K562 (cell line): ENCODE results near the gene ARPC4. TPM values are rescaled to one million over a fixed set of nuclear protein-coding genes. Genes with fewer than 3 reads are reported as not detected.

Source experiments
- ATF1 ChIP-seq, 2 experiments: fragments of 450-650 bp in 1 of 2; IDR thresholded peaks; 2 replicates each; pipeline ENCODE4 v1.6.1; 2016; ENCODE audit warnings: missing compliant biosample characterization in 1 of 2, missing genetic modification characterization in 1 of 2
- CCNT2 ChIP-seq: IDR thresholded peaks from 2 replicates; pipeline ENCODE4 v1.6.1; 2011; ENCODE audit warnings: borderline replicate concordance, low read depth, mild to moderate bottlenecking, moderate library complexity, mixed read lengths, low read length; ENCODE audit not compliant: insufficient read length; ENCODE audit errors: extremely low read depth
- KAT8 ChIP-seq: fragments of 450-650 bp; IDR thresholded peaks from 2 replicates; pipeline ENCODE4 v1.6.1; 2016; ENCODE audit warnings: low read depth, mild to moderate bottlenecking
- SMAD4 ChIP-seq: fragments of 250-450 bp; sonication (Bioruptor Pico); conservative IDR thresholded peaks from 2 replicates; pipeline ENCODE4 v1.8.0; 2021; ENCODE audit warnings: inconsistent platforms, mild to moderate bottlenecking, moderate library complexity
- SMARCA4 ChIP-seq: fragments of 450-650 bp; IDR thresholded peaks from 2 replicates; pipeline ENCODE4 v1.6.1; 2016
- ZC3H8 ChIP-seq: fragments of 450-650 bp; IDR thresholded peaks from 2 replicates; pipeline ENCODE4 v1.6.1; 2017
- ZNF583 ChIP-seq: fragments of 250-450 bp; sonication (Bioruptor Pico); IDR thresholded peaks from 2 replicates; pipeline ENCODE4 v1.4.0; 2020
- polyA plus RNA-seq, 8 experiments: library from polyadenylated mRNA; depleted of rRNA in 4 of 8; stranded (reverse) in 5 of 8; unstranded in 3 of 8; fragments of >200 nt; fragmentation: Nextera tagmentation in 2 of 8; fragmentation: Illumina TruSeq in 1 of 8; extraction: Ambion mirVana in 2 of 8; extraction: Trizol in 1 of 8; gene quantifications; 2 replicates each; pipeline versions ENCODE4 v1.2.1 to v1.2.3, GENCODE V29; 2011 to 2014; ENCODE audit warnings: inconsistent platforms in 1 of 8, missing spikeins in 1 of 8
- total RNA-seq, 7 experiments: library from RNA; depleted of rRNA in 6 of 7; stranded (reverse); fragments of >200 nt in 6 of 7; fragmentation: Illumina TruSeq in 2 of 7; extraction: Trizol in 2 of 7; gene quantifications; 2 replicates each; pipeline versions ENCODE4 v1.2.1 to v1.2.3, GENCODE V29; 2011 to 2021; ENCODE audit warnings: low replicate concordance in 1 of 7
- TF ChIP-seq, protein P1 (sequence below): fragments of 450-650 bp; formaldehyde crosslinking; conservative IDR thresholded peaks from 2 replicates; pipeline ENCODE4 v1.4.0; 2022; ENCODE audit warnings: mild to moderate bottlenecking, missing genetic modification characterization
- TF ChIP-seq, protein P2 (sequence below): fragments of 450-650 bp; IDR thresholded peaks from 2 replicates; pipeline ENCODE4 v1.6.1; 2016; ENCODE audit warnings: low read depth
- TF ChIP-seq, protein P3 (sequence below): sonication (generic); formaldehyde crosslinking; IDR thresholded peaks from 2 replicates; pipeline ENCODE4 v1.8.0; 2023; ENCODE audit warnings: mild to moderate bottlenecking, missing genetic modification reagents
- TF ChIP-seq, protein P4 (sequence below): fragments of 250-450 bp; sonication (Bioruptor Pico); IDR thresholded peaks from 2 replicates; pipeline ENCODE4 v1.4.0; 2020; ENCODE audit warnings: mild to moderate bottlenecking, moderate library complexity
- TF ChIP-seq, protein P5 (sequence below): fragments of 450-650 bp; IDR thresholded peaks from 2 replicates; pipeline ENCODE4 v1.6.1; 2016; ENCODE audit warnings: antibody characterized with exemption
- TF ChIP-seq, protein P6 (sequence below): fragments of 250-450 bp; sonication (Bioruptor Pico); IDR thresholded peaks from 2 replicates; pipeline ENCODE4 v1.8.0; 2022; ENCODE audit warnings: moderate library complexity, mild to moderate bottlenecking, inconsistent platforms

ARPC4 gene
- total and polyA plus RNA-seq, 9 of the 15 experiments (the other 6 are each of a cell fraction or from before 2014, with no cell fraction given), result 20.1 to 153 (median 119) TPM

DNA sequence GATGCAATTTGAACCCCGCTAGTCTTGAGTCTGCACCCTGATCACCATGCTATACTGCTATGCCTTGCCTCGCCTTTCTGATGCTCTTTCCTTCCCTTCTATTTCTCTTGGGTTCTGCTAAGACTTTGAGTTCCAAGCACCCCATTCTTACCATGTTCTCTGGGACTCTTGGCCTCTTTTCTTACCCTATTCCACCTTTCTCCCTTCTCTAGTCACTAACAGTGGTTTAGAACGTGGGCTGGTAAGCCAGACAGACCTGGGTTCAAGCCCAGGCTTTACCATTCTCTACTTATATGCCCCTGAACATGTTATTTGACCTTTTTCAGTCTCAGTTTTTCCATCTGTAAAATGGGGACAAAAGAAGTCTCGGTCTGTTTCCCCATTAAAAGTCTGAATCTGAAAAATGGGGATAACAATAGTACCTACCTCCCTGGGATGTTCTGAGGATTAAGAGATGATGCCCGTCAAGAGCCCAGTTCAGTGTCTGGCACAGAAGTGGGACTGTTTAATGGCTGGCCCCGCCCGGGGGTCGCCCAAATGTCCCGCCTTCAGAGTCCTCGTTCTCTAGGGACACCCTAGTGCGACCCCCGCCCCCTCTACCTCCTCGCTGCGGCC lies 985 bp upstream of the ARPC4 start (continued):
- no peak for TF ChIP-seq CCNT2
- TF ChIP-seq, protein P1, sequence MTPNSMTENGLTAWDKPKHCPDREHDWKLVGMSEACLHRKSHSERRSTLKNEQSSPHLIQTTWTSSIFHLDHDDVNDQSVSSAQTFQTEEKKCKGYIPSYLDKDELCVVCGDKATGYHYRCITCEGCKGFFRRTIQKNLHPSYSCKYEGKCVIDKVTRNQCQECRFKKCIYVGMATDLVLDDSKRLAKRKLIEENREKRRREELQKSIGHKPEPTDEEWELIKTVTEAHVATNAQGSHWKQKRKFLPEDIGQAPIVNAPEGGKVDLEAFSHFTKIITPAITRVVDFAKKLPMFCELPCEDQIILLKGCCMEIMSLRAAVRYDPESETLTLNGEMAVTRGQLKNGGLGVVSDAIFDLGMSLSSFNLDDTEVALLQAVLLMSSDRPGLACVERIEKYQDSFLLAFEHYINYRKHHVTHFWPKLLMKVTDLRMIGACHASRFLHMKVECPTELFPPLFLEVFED (CRISPR knock-in tag), result no peak
- TF ChIP-seq ZNF583 (CRISPR knock-in tag), result no peak
- TF ChIP-seq, protein P2, sequence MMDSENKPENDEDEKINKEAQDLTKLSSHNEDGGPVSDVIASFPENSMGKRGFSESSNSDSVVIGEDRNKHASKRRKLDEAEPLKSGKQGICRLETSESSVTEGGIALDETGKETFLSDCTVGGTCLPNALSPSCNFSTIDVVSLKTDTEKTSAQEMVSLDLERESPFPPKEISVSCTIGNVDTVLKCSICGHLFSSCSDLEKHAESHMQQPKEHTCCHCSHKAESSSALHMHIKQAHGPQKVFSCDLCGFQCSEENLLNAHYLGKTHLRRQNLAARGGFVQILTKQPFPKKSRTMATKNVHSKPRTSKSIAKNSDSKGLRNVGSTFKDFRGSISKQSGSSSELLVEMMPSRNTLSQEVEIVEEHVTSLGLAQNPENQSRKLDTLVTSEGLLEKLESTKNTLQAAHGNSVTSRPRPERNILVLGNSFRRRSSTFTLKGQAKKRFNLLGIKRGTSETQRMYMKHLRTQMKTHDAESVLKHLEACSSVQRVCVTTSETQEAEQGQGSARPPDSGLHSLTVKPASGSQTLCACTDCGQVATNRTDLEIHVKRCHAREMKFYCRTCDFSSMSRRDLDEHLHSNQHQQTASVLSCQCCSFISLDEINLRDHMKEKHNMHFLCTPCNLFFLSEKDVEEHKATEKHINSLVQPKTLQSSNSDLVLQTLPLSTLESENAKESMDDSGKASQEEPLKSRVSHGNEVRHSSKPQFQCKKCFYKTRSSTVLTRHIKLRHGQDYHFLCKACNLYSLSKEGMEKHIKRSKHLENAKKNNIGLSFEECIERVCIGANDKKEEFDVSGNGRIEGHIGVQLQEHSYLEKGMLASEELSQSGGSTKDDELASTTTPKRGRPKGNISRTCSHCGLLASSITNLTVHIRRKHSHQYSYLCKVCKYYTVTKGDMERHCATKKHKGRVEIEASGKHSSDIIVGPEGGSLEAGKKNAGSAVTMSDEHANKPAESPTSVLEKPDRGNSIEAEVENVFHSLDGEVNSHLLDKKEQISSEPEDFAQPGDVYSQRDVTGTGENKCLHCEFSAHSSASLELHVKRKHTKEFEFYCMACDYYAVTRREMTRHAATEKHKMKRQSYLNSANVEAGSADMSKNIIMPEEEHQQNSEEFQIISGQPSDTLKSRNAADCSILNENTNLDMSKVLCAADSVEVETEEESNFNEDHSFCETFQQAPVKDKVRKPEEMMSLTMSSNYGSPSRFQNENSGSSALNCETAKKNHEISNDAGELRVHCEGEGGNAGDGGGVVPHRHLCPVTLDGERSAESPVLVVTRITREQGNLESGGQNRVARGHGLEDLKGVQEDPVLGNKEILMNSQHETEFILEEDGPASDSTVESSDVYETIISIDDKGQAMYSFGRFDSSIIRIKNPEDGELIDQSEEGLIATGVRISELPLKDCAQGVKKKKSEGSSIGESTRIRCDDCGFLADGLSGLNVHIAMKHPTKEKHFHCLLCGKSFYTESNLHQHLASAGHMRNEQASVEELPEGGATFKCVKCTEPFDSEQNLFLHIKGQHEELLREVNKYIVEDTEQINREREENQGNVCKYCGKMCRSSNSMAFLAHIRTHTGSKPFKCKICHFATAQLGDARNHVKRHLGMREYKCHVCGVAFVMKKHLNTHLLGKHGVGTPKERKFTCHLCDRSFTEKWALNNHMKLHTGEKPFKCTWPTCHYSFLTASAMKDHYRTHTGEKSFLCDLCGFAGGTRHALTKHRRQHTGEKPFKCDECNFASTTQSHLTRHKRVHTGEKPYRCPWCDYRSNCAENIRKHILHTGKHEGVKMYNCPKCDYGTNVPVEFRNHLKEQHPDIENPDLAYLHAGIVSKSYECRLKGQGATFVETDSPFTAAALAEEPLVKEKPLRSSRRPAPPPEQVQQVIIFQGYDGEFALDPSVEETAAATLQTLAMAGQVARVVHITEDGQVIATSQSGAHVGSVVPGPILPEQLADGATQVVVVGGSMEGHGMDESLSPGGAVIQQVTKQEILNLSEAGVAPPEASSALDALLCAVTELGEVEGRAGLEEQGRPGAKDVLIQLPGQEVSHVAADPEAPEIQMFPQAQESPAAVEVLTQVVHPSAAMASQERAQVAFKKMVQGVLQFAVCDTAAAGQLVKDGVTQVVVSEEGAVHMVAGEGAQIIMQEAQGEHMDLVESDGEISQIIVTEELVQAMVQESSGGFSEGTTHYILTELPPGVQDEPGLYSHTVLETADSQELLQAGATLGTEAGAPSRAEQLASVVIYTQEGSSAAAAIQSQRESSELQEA, result peak; percentile 37; the same call in 1 of the 2 replicates
- TF ChIP-seq ATF1 (CRISPR knock-in tag; IDR thresholded peaks at IDR 0.05), result no peak; the same call in 1 of the 2 replicates
- no peak for TF ChIP-seq ATF1 (tag; IDR thresholded peaks at IDR 0.05)
- TF ChIP-seq SMARCA4, result no peak; the same call in 1 of the 2 replicates
- TF ChIP-seq, protein P3, sequence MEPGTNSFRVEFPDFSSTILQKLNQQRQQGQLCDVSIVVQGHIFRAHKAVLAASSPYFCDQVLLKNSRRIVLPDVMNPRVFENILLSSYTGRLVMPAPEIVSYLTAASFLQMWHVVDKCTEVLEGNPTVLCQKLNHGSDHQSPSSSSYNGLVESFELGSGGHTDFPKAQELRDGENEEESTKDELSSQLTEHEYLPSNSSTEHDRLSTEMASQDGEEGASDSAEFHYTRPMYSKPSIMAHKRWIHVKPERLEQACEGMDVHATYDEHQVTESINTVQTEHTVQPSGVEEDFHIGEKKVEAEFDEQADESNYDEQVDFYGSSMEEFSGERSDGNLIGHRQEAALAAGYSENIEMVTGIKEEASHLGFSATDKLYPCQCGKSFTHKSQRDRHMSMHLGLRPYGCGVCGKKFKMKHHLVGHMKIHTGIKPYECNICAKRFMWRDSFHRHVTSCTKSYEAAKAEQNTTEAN (CRISPR knock-in tag), result no peak
- TF ChIP-seq, protein P4, sequence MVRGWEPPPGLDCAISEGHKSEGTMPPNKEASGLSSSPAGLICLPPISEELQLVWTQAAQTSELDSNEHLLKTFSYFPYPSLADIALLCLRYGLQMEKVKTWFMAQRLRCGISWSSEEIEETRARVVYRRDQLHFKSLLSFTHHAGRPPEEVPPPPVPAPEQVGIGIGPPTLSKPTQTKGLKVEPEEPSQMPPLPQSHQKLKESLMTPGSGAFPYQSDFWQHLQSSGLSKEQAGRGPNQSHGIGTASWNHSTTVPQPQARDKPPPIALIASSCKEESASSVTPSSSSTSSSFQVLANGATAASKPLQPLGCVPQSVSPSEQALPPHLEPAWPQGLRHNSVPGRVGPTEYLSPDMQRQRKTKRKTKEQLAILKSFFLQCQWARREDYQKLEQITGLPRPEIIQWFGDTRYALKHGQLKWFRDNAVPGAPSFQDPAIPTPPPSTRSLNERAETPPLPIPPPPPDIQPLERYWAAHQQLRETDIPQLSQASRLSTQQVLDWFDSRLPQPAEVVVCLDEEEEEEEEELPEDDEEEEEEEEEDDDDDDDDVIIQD, result no peak
- no peak for TF ChIP-seq SMAD4 (CRISPR knock-in tag)
- no peak for TF ChIP-seq KAT8
- no peak for TF ChIP-seq ZC3H8
- TF ChIP-seq, protein P5, sequence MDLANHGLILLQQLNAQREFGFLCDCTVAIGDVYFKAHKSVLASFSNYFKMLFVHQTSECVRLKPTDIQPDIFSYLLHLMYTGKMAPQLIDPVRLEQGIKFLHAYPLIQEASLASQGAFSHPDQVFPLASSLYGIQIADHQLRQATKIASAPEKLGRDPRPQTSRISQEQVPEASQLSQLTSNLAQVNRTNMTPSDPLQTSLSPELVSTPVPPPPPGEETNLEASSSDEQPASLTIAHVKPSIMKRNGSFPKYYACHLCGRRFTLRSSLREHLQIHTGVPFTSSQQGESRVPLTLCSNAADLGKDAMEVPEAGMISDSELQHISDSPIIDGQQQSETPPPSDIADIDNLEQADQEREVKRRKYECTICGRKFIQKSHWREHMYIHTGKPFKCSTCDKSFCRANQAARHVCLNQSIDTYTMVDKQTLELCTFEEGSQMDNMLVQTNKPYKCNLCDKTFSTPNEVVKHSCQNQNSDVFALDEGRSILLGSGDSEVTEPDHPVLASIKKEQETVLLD, result no peak; the same call in 1 of the 2 replicates
- TF ChIP-seq, protein P6, sequence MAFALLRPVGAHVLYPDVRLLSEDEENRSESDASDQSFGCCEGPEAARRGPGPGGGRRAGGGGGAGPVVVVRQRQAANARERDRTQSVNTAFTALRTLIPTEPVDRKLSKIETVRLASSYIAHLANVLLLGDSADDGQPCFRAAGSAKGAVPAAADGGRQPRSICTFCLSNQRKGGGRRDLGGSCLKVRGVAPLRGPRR (CRISPR knock-in tag), result 0 out of 2 replicates have a peak, but pooled peaks have one; percentile 68
